ENCODE results near the gene CLSTN2. TPM values are rescaled to one million over a fixed set of nuclear protein-coding genes. Genes with fewer than 3 reads are reported as not detected.

The CLSTN2 gene
- total and polyA plus RNA-seq, 2 of the 8 experiments (the other 6 are each of a cell fraction or from before 2014, with no cell fraction given), result 0.39 to 0.52 TPM

DNA sequence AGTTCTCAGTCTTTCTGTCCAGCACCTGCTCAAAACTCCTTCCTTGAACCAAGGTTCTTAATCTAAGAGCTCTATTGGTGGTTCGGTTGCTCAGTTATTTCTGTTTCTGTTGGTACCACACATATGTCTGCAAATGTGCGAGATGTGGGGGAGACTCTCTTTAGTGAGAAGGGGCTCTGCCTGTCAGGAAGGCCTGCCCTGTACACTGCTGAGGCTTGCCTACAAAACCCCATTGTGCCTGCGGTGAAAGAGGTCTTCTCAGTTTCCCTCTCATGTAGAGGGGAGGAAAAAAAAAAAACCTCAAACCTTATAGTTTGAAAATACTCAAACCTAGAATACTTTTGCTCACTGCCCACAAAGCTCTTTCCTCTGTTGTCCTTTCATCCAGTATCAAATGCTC is 142.4 kb downstream of the CLSTN2 start:
- H4K8ac ChIP-seq (ENCODE audit: extremely low read depth, insufficient read depth, low read length), result no peak overlapping the region
- H2BK20ac ChIP-seq (ENCODE audit: low read length), result no peak overlapping the region
- H3K14ac ChIP-seq (ENCODE audit: insufficient read length), result no peak overlapping the region
- no peaks in the 10 kb centered on the region for H3K23me2 ChIP-seq (ENCODE audit: low read depth, low read length)
- H2AFZ ChIP-seq (ENCODE audit: low read length), result no peak overlapping the region
- no peak overlapping the region for H2BK15ac ChIP-seq (ENCODE audit: low read length)
- H3K4me3 ChIP-seq (ENCODE audit: extremely low read depth in 1 of 4, insufficient read depth in 2 of 4, low read depth in 3 of 4, low read length in 4 of 4), result no peak overlapping the region
- no peak overlapping the region for H2BK5ac ChIP-seq (ENCODE audit: low read depth, low read length)
- no peaks in the 10 kb centered on the region for H4K20me1 ChIP-seq (replicated peaks in 1 of 2; ENCODE audit: control insufficient read depth in 1 of 2, insufficient read depth in 2 of 2, low read length in 2 of 2)
- DNase-seq (ENCODE audit: low read depth in 1 of 2, low spot score in 2 of 2), result no peak
- H3K36me3 ChIP-seq (ENCODE audit: control insufficient read depth in 2 of 4, insufficient read depth in 4 of 4, low read length in 3 of 4), result no peaks in the 10 kb centered on the region
- no peak overlapping the region for H2AK5ac ChIP-seq (ENCODE audit: low read depth, low read length)
- 84% methylated on average over 3 of the region's 3 CpGs; no CpG with 5 or more reads in 1 of the 2 experiments for WGBS, 2 experiments (ENCODE audit: extremely low coverage in 1 of 2, insufficient coverage in 1 of 2, insufficient read length in 1 of 2, insufficient replicate concordance in 2 of 2, low coverage in 1 of 2, low lambda C conversion rate in 2 of 2, missing lambda C conversion rate in 1 of 2)
- ChIA-PET POLR2A (ENCODE audit: partially characterized antibody) (interaction anchor here (1.9 kb wide), 1 partner anchor 11 kb away, joined by 4 read pairs; no protein-coding TSS in a partner anchor), CTCF (ENCODE audit: partially characterized antibody) (interaction anchor here (0.6 to 1.5 kb wide), 8 partner anchors 8 to 203 kb away, joined by 3 to 6 read pairs (median 3); no protein-coding TSS in a partner anchor)
- H4K5ac ChIP-seq (ENCODE audit: insufficient read length, low read depth, low read length), result no peak overlapping the region
- H3K4me2 ChIP-seq (ENCODE audit: insufficient read depth in 1 of 2, low read depth in 2 of 2, low read length in 2 of 2), result no peak overlapping the region
- no peak overlapping the region for H2BK120ac ChIP-seq (replicated peaks; ENCODE audit: low read depth, low read length)
- no peak overlapping the region for H3K56ac ChIP-seq (replicated peaks; ENCODE audit: insufficient read length, low read depth, low read length)
- H4K91ac ChIP-seq (replicated peaks; ENCODE audit: insufficient read length, low read length), result no peak overlapping the region
- no peak overlapping the region for H2BK12ac ChIP-seq (ENCODE audit: low read depth, low read length)
- H3K9ac ChIP-seq (replicated peaks in 1 of 4; ENCODE audit: extremely low read depth in 1 of 4, low read depth in 3 of 4, low read length in 3 of 4), result no peak overlapping the region
- FAIRE-seq, result no peak
- H3K4ac ChIP-seq (replicated peaks; ENCODE audit: insufficient read length, low read depth, low read length), result no peak overlapping the region
- no peaks in the 10 kb centered on the region for H3K79me1 ChIP-seq (ENCODE audit: low read depth, low read length)
- no peaks in the 10 kb centered on the region for H3K9me3 ChIP-seq (ENCODE audit: insufficient read depth in 2 of 2, low read depth in 1 of 2, low read length in 1 of 2)
- no peaks in the 10 kb centered on the region for H3K4me1 ChIP-seq (replicated peaks in 1 of 4; ENCODE audit: control insufficient read depth in 3 of 4, insufficient read depth in 4 of 4, low read length in 3 of 4)
- no peak overlapping the region for H3K18ac ChIP-seq (ENCODE audit: extremely low read depth, low read length)
- no peak overlapping the region for H3K27ac ChIP-seq (ENCODE audit: low read depth, low read length)
- H3K79me2 ChIP-seq (ENCODE audit: control insufficient read depth in 1 of 2, insufficient read depth in 2 of 2, low read length in 2 of 2), result no peaks in the 10 kb centered on the region
- no peak overlapping the region for H3K23ac ChIP-seq (ENCODE audit: insufficient read length)
- no peaks in the 10 kb centered on the region for H3K27me3 ChIP-seq (replicated peaks in 1 of 4; ENCODE audit: control insufficient read depth in 3 of 4, extremely low read depth in 1 of 4, insufficient read depth in 3 of 4, low read length in 3 of 4)
- TF ChIP-seq KDM4A (IDR thresholded peaks at IDR 0.05; ENCODE audit: low read depth, low read length, severe bottlenecking) (no peak), ZNF274 (IDR thresholded peaks at IDR 0.05; ENCODE audit: borderline replicate concordance, extremely low read depth, low read length) (no peak), BRCA1 (IDR thresholded peaks at IDR 0.05; ENCODE audit: low read depth, low read length) (no peak), EZH2 (IDR thresholded peaks at IDR 0.05; ENCODE audit: low read depth, low read length, severe bottlenecking) (no peak), SUZ12 (IDR thresholded peaks at IDR 0.05; ENCODE audit: low read length) (no peak), RBBP5 (IDR thresholded peaks at IDR 0.05; ENCODE audit: borderline replicate concordance, low read depth, low read length) (no peak)
- TF ChIP-seq, protein P1, sequence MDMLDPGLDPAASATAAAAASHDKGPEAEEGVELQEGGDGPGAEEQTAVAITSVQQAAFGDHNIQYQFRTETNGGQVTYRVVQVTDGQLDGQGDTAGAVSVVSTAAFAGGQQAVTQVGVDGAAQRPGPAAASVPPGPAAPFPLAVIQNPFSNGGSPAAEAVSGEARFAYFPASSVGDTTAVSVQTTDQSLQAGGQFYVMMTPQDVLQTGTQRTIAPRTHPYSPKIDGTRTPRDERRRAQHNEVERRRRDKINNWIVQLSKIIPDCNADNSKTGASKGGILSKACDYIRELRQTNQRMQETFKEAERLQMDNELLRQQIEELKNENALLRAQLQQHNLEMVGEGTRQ (IDR thresholded peaks at IDR 0.05; ENCODE audit: low read length), result no peak

Measured in H1 (cell line).